ENCODE measurements around the gene PDAP1.

GRCh38 chr7:99392046-99392445, 16.4 kb downstream of the PDAP1 start:
- TF ChIP-seq, protein P1, sequence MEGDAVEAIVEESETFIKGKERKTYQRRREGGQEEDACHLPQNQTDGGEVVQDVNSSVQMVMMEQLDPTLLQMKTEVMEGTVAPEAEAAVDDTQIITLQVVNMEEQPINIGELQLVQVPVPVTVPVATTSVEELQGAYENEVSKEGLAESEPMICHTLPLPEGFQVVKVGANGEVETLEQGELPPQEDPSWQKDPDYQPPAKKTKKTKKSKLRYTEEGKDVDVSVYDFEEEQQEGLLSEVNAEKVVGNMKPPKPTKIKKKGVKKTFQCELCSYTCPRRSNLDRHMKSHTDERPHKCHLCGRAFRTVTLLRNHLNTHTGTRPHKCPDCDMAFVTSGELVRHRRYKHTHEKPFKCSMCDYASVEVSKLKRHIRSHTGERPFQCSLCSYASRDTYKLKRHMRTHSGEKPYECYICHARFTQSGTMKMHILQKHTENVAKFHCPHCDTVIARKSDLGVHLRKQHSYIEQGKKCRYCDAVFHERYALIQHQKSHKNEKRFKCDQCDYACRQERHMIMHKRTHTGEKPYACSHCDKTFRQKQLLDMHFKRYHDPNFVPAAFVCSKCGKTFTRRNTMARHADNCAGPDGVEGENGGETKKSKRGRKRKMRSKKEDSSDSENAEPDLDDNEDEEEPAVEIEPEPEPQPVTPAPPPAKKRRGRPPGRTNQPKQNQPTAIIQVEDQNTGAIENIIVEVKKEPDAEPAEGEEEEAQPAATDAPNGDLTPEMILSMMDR (IDR thresholded peaks at IDR 0.05): no peak
- no peak for TF ChIP-seq POLR2AphosphoS5 (IDR thresholded peaks at IDR 0.05)
- TF ChIP-seq POLR2A (IDR thresholded peaks at IDR 0.05): no peak
- TF ChIP-seq EP300 (IDR thresholded peaks at IDR 0.05): no peak

Measured in sigmoid colon (tissue), 4 donors.